Motor neuron (in vitro differentiated cells): ENCODE measurements around the gene EGR1. TPM values are rescaled to one million over a fixed set of nuclear protein-coding genes. Genes with fewer than 3 reads are reported as not detected.
"Not testable (repeated sequence)": the region's sequence is repeated elsewhere in the genome, so short reads cannot be mapped to it uniquely, and the experiment has no call there.

Experiments
- ATAC-seq, 8 experiments: fragments of 200-7000 bp; cut with Tn5 transposase; replicated peaks in 6 of 8; 2 replicates each; pipeline ENCODE4 v1.8.0; 2021; ENCODE audit warnings: mild to moderate bottlenecking in 8 of 8, moderate library complexity in 8 of 8
- H3K27ac ChIP-seq, 2 donors: fragments of 250-450 bp; sonication (Bioruptor Pico); 2 replicates each; pipeline ENCODE4 v1.9.0; 2021; ENCODE audit warnings: antibody characterized with exemption in 2 of 2, mild to moderate bottlenecking in 2 of 2, moderate library complexity in 1 of 2
- H3K4me1 ChIP-seq, 2 donors: fragments of 250-450 bp; sonication (Bioruptor Pico); replicated peaks in 1 of 2; 2 replicates each; pipeline ENCODE4 v1.6.1; 2021; ENCODE audit warnings: antibody characterized with exemption in 2 of 2, mild to moderate bottlenecking in 2 of 2, moderate library complexity in 1 of 2
- H3K4me3 ChIP-seq, 5 donors: fragments of 250-450 bp; sonication (Bioruptor Pico); 2 replicates each; pipeline ENCODE4 v1.9.0; 2021; ENCODE audit warnings: antibody characterized with exemption in 5 of 5, mild to moderate bottlenecking in 5 of 5, moderate library complexity in 4 of 5
- WGBS, 10 experiments: fragments of 450-650 bp; shearing (Covaris generic); methylation state at CpG; one replicate each; pipeline ENCODE4 v1.0.0; 2022; 5-methylcytosine and 5-hydroxymethylcytosine counted together
- in situ Hi-C, 9 experiments: fragments of 400-800 bp; cut with MboI; loops; one replicate each; pipeline ENCODE4 v1.15.0; 2021; ENCODE audit warnings: low sequenced_read_pairs in 9 of 9, low pct_unique_long_range_greater_than_20kb in 2 of 9; ENCODE audit not compliant: unreplicated experiment in 9 of 9
- total RNA-seq, 8 experiments: library from RNA; unstranded; fragments of 300-600 nt; gene quantifications; 2 replicates each; pipeline versions ENCODE4 v1.2.3 to v1.2.4, GENCODE V29; 2022

Gene EGR1
- total RNA-seq, 8 experiments from 2014 or later, result 2.7 to 65.5 (median 4.9) TPM

DNA sequence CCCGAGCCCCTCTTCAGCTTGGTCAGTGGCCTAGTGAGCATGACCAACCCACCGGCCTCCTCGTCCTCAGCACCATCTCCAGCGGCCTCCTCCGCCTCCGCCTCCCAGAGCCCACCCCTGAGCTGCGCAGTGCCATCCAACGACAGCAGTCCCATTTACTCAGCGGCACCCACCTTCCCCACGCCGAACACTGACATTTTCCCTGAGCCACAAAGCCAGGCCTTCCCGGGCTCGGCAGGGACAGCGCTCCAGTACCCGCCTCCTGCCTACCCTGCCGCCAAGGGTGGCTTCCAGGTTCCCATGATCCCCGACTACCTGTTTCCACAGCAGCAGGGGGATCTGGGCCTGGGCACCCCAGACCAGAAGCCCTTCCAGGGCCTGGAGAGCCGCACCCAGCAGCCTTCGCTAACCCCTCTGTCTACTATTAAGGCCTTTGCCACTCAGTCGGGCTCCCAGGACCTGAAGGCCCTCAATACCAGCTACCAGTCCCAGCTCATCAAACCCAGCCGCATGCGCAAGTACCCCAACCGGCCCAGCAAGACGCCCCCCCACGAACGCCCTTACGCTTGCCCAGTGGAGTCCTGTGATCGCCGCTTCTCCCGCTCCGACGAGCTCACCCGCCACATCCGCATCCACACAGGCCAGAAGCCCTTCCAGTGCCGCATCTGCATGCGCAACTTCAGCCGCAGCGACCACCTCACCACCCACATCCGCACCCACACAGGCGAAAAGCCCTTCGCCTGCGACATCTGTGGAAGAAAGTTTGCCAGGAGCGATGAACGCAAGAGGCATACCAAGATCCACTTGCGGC, 1.8 kb downstream of the EGR1 start:
- Histone ChIP-seq H3K27ac (no peak overlapping the region), H3K4me1 (peaks cover 4 to 17% of the 10 kb centered on the region in 2 donors), H3K4me3 (peak overlapping the region in 4 of 5 donors; percentile 92 to 99 (median 96))
- in situ Hi-C loops, result no loop called here
- WGBS, 10 experiments, result 75 to 100% (median 95%) methylated on average over 2 to 16 of the region's 45 CpGs; no CpG with 5 or more reads in 2 of the 10 experiments
- ATAC-seq, result no peak

DNA sequence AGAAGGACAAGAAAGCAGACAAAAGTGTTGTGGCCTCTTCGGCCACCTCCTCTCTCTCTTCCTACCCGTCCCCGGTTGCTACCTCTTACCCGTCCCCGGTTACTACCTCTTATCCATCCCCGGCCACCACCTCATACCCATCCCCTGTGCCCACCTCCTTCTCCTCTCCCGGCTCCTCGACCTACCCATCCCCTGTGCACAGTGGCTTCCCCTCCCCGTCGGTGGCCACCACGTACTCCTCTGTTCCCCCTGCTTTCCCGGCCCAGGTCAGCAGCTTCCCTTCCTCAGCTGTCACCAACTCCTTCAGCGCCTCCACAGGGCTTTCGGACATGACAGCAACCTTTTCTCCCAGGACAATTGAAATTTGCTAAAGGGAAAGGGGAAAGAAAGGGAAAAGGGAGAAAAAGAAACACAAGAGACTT, 2.4 kb downstream of the EGR1 start:
- ATAC-seq, result no peak
- Histone ChIP-seq H3K4me1 (peaks cover 4 to 17% of the 10 kb centered on the region in 2 donors), H3K4me3 (peak overlapping the region in 1 of 5 donors; percentile 98), H3K27ac (no peak overlapping the region)
- in situ Hi-C loops, result no loop called here
- WGBS, 10 experiments, result 66 to 100% (median 94%) methylated on average over 1 to 6 of the region's 14 CpGs; no CpG with 5 or more reads in 3 of the 10 experiments

DNA sequence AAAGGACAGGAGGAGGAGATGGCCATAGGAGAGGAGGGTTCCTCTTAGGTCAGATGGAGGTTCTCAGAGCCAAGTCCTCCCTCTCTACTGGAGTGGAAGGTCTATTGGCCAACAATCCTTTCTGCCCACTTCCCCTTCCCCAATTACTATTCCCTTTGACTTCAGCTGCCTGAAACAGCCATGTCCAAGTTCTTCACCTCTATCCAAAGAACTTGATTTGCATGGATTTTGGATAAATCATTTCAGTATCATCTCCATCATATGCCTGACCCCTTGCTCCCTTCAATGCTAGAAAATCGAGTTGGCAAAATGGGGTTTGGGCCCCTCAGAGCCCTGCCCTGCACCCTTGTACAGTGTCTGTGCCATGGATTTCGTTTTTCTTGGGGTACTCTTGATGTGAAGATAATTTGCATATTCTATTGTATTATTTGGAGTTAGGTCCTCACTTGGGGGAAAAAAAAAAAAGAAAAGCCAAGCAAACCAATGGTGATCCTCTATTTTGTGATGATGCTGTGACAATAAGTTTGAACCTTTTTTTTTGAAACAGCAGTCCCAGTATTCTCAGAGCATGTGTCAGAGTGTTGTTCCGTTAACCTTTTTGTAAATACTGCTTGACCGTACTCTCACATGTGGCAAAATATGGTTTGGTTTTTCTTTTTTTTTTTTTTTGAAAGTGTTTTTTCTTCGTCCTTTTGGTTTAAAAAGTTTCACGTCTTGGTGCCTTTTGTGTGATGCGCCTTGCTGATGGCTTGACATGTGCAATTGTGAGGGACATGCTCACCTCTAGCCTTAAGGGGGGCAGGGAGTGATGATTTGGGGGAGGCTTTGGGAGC, 3.1 kb downstream of the EGR1 start:
- in situ Hi-C loops, result no loop called here
- ATAC-seq, result no peak
- H3K4me3 ChIP-seq, result peak overlapping the region in 1 of 5 donors; percentile 98
- peaks cover 3 to 14% of the 10 kb centered on the region in 2 donors for H3K4me1 ChIP-seq
- no peak overlapping the region for H3K27ac ChIP-seq
- WGBS, 10 experiments, result 78 to 95% (median 89%) methylated on average over 2 to 7 of the region's 7 CpGs

DNA sequence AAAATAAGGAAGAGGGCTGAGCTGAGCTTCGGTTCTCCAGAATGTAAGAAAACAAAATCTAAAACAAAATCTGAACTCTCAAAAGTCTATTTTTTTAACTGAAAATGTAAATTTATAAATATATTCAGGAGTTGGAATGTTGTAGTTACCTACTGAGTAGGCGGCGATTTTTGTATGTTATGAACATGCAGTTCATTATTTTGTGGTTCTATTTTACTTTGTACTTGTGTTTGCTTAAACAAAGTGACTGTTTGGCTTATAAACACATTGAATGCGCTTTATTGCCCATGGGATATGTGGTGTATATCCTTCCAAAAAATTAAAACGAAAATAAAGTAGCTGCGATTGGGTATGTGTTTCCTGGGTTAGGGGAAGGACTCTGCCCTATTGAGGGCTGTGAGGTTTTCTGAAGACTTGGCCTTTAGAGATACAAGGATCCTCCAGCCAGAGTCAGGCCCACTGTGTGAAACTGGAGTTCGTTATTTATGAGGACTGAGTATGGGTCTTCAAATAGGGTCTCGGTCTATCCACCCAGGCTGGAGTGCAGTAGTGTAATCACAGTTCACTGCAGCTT, 3.8 kb downstream of the EGR1 start:
- in situ Hi-C loops, result no loop called here
- no peak for ATAC-seq

DNA sequence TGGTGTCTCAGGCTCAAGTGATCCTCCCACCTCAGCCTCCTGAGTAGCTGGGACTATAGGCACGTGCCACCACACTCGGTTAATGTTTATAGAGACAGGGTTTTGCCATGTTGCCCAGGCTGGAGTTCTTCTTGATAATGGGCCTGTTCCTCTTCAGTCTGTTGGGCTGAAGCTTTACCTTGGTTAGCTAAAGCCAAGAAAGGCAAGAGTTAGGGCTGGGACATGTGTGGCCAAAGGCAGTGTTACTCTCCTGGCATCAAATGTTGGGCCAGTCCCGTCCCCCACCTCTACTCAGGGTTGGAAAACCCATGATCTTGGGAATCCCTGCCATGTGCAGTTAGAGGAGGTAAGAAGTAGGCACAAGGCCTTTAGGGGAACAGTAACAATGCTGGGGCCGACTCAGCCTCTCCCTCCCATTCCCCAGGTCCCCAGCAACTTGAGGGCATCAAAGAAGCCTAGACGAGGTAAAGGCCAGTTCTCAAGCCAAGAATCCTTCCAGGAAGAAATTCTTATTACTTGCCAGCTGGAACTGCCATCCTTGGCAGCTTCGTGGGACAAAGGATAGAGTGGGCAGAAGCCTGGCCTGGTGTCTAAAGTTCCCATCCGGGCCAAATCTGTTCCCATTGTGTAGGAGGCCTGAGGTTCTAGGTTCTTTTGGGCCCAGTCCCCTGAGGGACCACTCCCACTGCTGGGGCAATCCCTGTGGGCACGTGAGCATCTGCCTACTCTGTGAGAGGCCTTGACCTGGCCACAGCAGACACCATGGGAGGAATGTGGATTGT, 4.5 kb downstream of the EGR1 start:
- WGBS, 10 experiments, result 31 to 100% (median 82%) methylated on average over 1 to 3 of the region's 8 CpGs; no CpG with 5 or more reads in 2 of the 10 experiments
- Histone ChIP-seq H3K27ac (no peak overlapping the region), H3K4me1 (peaks cover 0 to 12% of the 10 kb centered on the region in 2 donors), H3K4me3 (no peak overlapping the region)
- in situ Hi-C loops, result no loop called here
- peak in 3 of 8 experiments; percentile 3 to 17 (median 3) for ATAC-seq

More for the DNA sequence above, 3.8 kb downstream of the EGR1 start:
- Histone ChIP-seq H3K4me3 (no peak overlapping the region), H3K4me1 (peaks cover 0 to 12% of the 10 kb centered on the region in 2 donors), H3K27ac (no peak overlapping the region)
- WGBS, 10 experiments, result 65 to 100% (median 92%) methylated on average over 2 to 6 of the region's 8 CpGs; no CpG with 5 or more reads in 1 of the 10 experiments

DNA sequence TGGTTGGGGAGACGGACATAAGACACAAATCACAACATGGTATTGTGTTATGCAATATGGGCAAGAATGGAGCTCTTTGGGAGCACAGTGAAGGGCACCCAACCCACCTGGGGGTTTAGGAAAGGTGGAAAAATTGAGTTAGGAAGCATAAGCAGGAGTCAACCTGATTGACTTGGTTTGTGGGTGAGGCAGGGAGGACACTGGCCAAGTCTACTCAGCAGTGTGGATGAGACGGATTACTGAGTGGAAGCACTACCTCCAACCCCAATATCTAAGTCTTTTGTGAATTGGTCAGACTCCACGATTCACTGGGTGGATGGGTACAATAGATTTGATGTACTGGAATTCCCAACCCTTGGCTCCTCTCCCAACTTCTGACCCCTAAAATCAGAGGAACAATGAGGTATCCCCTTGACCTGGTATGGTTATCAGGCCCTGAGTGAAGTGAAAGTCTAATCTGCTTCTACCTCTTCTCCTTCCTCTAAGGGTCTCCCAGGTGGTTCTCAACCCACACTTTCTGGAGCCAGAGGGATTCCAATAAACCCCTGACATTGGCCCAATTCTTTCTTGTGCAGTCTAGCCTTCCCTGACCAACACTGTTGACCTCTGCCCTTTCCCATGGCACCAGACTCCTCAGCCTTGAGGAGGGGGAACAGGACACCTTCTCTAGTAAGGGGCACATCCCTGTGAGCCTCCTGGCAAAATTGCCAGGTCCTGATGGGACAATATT, 5.2 kb downstream of the EGR1 start:
- 17 to 100% (median 87%) methylated on average over 1 to 3 of the region's 3 CpGs; no CpG with 5 or more reads in 4 of the 10 experiments for WGBS, 10 experiments
- ATAC-seq, result peak in 3 of 8 experiments; percentile 1 to 10 (median 2)
- in situ Hi-C loops, result no loop called here
- Histone ChIP-seq H3K27ac (no peak overlapping the region), H3K4me3 (no peak overlapping the region), H3K4me1 (peaks cover 0 to 12% of the 10 kb centered on the region in 2 donors)

DNA sequence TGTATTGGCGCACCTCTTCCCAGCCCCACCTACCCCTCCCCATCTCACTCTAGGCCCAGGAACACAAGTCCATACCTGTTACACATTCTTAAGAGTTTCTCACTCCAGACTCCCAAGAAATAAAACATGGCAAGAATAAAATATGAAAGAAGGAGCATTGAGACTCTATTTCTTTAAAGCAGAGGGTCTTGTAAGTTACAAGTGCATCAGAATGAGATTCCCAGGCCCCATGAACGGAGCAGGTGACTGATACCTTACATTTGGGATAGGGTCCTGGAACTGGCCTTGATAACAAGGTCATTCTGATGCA, 5.7 kb downstream of the EGR1 start:
- ATAC-seq, result peak in 1 of 8 experiments; percentile 0
- Histone ChIP-seq H3K27ac (no peak overlapping the region), H3K4me3 (no peak overlapping the region), H3K4me1 (peaks cover 0 to 12% of the 10 kb centered on the region in 2 donors)
- in situ Hi-C loops, result no loop called here
- 71 to 100% (median 92%) methylated on average over 1 to 2 of the region's 2 CpGs; no CpG with 5 or more reads in 2 of the 10 experiments for WGBS, 10 experiments

DNA sequence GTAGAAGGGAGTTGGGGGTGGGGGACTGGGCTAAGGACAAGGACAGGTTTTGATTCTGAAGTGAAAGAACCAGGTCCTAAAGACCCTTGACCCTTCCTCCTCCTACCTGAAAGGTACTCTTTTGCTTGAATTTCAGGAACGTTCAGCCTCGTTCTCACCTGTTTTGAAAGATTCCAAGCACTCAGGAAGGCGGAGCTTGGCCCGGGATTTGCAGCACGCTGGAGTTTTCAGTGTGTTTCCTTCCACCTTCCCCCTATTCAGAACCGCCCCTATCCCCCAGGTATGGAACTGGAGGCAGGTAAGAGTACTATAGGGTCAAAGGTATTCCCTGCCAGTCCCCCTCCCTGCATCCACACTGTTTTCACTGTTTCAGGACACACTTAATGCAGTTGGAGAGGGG, 7.1 kb downstream of the EGR1 start:
- no peaks in the 10 kb centered on the region for H3K4me1 ChIP-seq
- in situ Hi-C loops, result no loop called here
- no peak overlapping the region for H3K4me3 ChIP-seq
- peak in 1 of 8 experiments; percentile 0 for ATAC-seq
- no peak overlapping the region for H3K27ac ChIP-seq
- 10 to 72% (median 49%) methylated on average over 2 to 6 of the region's 6 CpGs; no CpG with 5 or more reads in 3 of the 10 experiments for WGBS, 10 experiments

DNA sequence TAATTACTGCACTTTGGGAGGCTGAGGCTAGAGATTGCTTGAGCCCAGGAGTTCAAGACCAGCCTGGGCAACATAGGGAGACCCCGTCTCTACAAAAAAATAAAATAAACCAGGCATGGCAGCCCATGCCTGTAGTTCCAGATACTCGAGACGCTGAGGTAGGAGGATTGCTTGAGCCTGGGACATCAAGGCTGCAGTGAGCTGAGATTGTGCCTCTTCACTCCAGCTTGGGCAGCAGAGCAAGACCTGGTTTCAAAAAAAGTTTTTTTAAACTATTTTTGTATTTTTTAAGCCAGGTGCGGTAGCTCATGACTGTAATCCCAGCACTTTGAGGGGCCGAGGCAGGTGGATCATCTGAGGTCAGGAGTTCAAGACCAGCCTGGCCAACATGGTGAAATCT, 7.9 kb downstream of the EGR1 start:
- in situ Hi-C loops, H3K4me3 ChIP-seq, H3K4me1 ChIP-seq, H3K27ac ChIP-seq: not testable (repeated sequence)
- ATAC-seq, result peak in 1 of 8 experiments; percentile 0
- WGBS, 10 experiments, result 79 to 100% (median 85%) methylated on average over 3 to 5 of the region's 5 CpGs; no CpG with 5 or more reads in 4 of the 10 experiments

DNA sequence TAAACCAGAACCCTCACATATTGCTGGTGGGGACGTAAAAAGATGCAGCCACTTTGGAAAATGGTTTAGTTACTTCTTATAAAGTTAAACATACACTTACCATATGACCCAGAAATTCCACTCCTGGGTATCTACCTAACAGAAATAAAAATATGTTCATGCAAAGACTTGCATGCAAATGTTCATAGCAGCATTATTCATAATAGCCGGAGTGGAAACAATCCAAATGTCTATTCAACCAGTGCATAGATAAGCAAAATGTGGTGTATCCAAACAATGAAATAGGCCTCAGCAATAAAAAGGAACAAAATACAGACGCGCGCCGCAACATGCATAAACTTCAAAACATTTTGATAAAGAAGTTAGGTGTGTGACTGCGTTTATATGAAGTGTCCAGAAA, 11.6 kb downstream of the EGR1 start:
- H3K4me1 ChIP-seq, result no peaks in the 10 kb centered on the region
- 57 to 100% (median 85%) methylated on average over 1 to 7 of the region's 7 CpGs for WGBS, 10 experiments
- in situ Hi-C loops, result no loop called here
- no peak overlapping the region for H3K27ac ChIP-seq
- no peak overlapping the region for H3K4me3 ChIP-seq
- ATAC-seq, result peak in 3 of 8 experiments; percentile 6 to 54 (median 24)

DNA sequence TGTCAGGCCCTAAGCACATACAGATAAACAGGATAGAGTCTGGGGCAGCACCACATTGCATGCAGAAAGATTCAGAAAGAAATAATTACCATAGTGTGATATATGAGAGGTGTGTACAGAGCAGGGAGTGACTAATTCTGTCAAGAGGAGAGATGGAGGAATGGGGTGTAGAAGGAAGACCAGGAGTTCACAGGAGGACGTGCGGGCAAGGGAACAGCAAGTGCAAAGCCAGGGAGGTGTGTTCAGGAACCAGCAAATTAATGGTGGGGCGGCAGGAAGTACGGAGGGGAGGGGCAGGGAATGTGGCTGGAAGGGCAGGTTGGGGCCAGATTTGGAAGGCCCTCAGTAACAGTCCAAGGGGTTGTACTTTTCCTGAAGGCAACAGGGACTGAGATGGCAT, 17.4 kb downstream of the EGR1 start:
- H3K4me1 ChIP-seq, result peaks cover 0 to 6% of the 10 kb centered on the region in 2 donors
- peak in 4 of 8 experiments; percentile 23 to 99 (median 87) for ATAC-seq
- in situ Hi-C loops, result no loop called here
- 30 to 63% (median 60%) methylated on average over 1 to 4 of the region's 4 CpGs; no CpG with 5 or more reads in 7 of the 10 experiments for WGBS, 10 experiments
- no peak overlapping the region for H3K4me3 ChIP-seq
- H3K27ac ChIP-seq, result no peak overlapping the region
